Endothelial cell of umbilical vein (primary cell): ENCODE measurements around the gene OR5AC2. TPM values are rescaled to one million over a fixed set of nuclear protein-coding genes. Genes with fewer than 3 reads are reported as not detected.

Experiments used
- Bru-seq: library from RNA; stranded (reverse); fragments of 400-500 nt; gene quantifications from one replicate; lab custom pipeline; 2021; lab: Mats Ljungman, UMichigan
- BruChase-seq, 2 experiments: library from RNA; stranded (reverse); fragments of 400-500 nt; gene quantifications; one replicate each; lab custom pipeline; 2021; lab: Mats Ljungman, UMichigan
- BruUV-seq: library from RNA; stranded (reverse); fragments of 400-500 nt; replicated peaks from 2 replicates; lab custom pipeline; 2021; lab: Mats Ljungman, UMichigan
- CTCF ChIA-PET: fragments of 300-600, 350-600 bp; sonication (Branson Sonifier 250); formaldehyde crosslinking; loops from one replicate; lab custom pipeline; 2021; ENCODE audit warnings: antibody characterized with exemption, inconsistent platforms; lab: Charles Lee
- POLR2A ChIA-PET: fragments of 300-600, 350-600 bp; sonication (Branson Sonifier 250); formaldehyde crosslinking; loops from one replicate; lab custom pipeline; 2021; ENCODE audit warnings: antibody characterized with exemption, inconsistent platforms; lab: Charles Lee
- DNase-seq: peaks from one replicate; pipeline ENCODE4 v3.0.0-alpha.2; 2011; ENCODE audit warnings: low read depth, low spot score
- FAIRE-seq: peaks from 2 replicates; lab custom pipeline; 2011; peaks lifted over from hg19 to GRCh38; lab: Jason Lieb, UNC
- H2AFZ ChIP-seq: 2 replicates; pipeline ENCODE4 v1.6.0; 2012; ENCODE audit warnings: low read depth, low read length, control low read depth, inconsistent platforms
- H3K27ac ChIP-seq: 2 replicates; pipeline ENCODE4 v1.5.1; 2011; ENCODE audit warnings: low read depth, mild to moderate bottlenecking, control low read depth, low read length, moderate library complexity; ENCODE audit not compliant: insufficient read depth
- H3K27me3 ChIP-seq, 2 experiments: 2 replicates each; pipeline versions ENCODE4 v1.6.0 to v1.6.1; 2011; ENCODE audit warnings: low read length in 2 of 2, mixed read lengths in 1 of 2; ENCODE audit not compliant: control insufficient read depth in 2 of 2, insufficient read depth in 2 of 2
- H3K36me3 ChIP-seq, 2 experiments: 2 replicates in 1 of 2; 3 replicates in 1 of 2; pipeline ENCODE4 v1.5.1; 2011; ENCODE audit warnings: low read length in 2 of 2, mild to moderate bottlenecking in 1 of 2, moderate library complexity in 1 of 2; ENCODE audit not compliant: control insufficient read depth in 2 of 2, insufficient read depth in 2 of 2; ENCODE audit errors: extremely low read depth in 1 of 2
- H3K4me1 ChIP-seq: 3 replicates; pipeline ENCODE4 v1.5.1; 2011; ENCODE audit warnings: mild to moderate bottlenecking, low read length; ENCODE audit not compliant: control insufficient read depth, insufficient read depth; ENCODE audit errors: extremely low read depth
- H3K4me2 ChIP-seq: 2 replicates; pipeline ENCODE4 v1.6.1; 2011; ENCODE audit warnings: low read length, control low read depth, mixed read lengths; ENCODE audit not compliant: insufficient read depth
- H3K4me3 ChIP-seq, 3 experiments: fragments of 200-600 bp in 1 of 3; sonication (generic), shearing (Covaris generic) in 1 of 3; replicated peaks in 1 of 3; 2 replicates each; pipeline ENCODE4 v1.5.1; 2011 to 2016; ENCODE audit warnings: control low read depth in 3 of 3, low read length in 3 of 3, mild to moderate bottlenecking in 2 of 3, inconsistent platforms in 1 of 3, low read depth in 1 of 3, moderate library complexity in 1 of 3; ENCODE audit not compliant: insufficient read depth in 1 of 3
- H3K79me2 ChIP-seq: 2 replicates; pipeline ENCODE4 v1.6.0; 2012; ENCODE audit warnings: low read length, inconsistent platforms; ENCODE audit not compliant: control insufficient read depth, insufficient read depth
- H3K9ac ChIP-seq: replicated peaks from 2 replicates; pipeline ENCODE3; 2011; ENCODE audit warnings: low read length, control low read depth; ENCODE audit not compliant: insufficient read depth; ENCODE audit errors: extremely low read depth
- H3K9me1 ChIP-seq: replicated peaks from 3 replicates; pipeline ENCODE4 v1.6.0; 2011; ENCODE audit warnings: mild to moderate bottlenecking, low read length; ENCODE audit not compliant: control insufficient read depth, insufficient read depth; ENCODE audit errors: extremely low read depth
- H3K9me3 ChIP-seq: replicated peaks from 2 replicates; pipeline ENCODE4 v1.5.1; 2012; ENCODE audit warnings: low read length, inconsistent platforms; ENCODE audit not compliant: control insufficient read depth, insufficient read depth
- H4K20me1 ChIP-seq: replicated peaks from 2 replicates; pipeline ENCODE3; 2011; ENCODE audit warnings: mild to moderate bottlenecking, low read length; ENCODE audit not compliant: control insufficient read depth, insufficient read depth; ENCODE audit errors: extremely low read depth
- EZH2 ChIP-seq: IDR thresholded peaks from 2 replicates; pipeline ENCODE4 v1.6.1; 2012; ENCODE audit warnings: borderline replicate concordance, low read depth, mild to moderate bottlenecking, moderate library complexity, low read length, inconsistent platforms; ENCODE audit not compliant: severe bottlenecking
- FOS ChIP-seq: IDR thresholded peaks from 2 replicates; pipeline ENCODE4 v1.6.1; 2011; ENCODE audit warnings: mild to moderate bottlenecking, low read length, moderate library complexity, borderline replicate concordance; ENCODE audit not compliant: insufficient read depth
- GATA2 ChIP-seq: IDR thresholded peaks from 2 replicates; pipeline ENCODE4 v1.7.0; 2011; ENCODE audit warnings: low read depth, mild to moderate bottlenecking, moderate library complexity, mixed read lengths, low read length; ENCODE audit not compliant: insufficient read length, insufficient read depth
- JUN ChIP-seq: IDR thresholded peaks from 2 replicates; pipeline ENCODE4 v1.6.1; 2011; ENCODE audit warnings: borderline replicate concordance, low read depth; ENCODE audit not compliant: insufficient read length, insufficient read depth
- MYC ChIP-seq: IDR thresholded peaks from one replicate; pipeline ENCODE4 v1.6.1; 2011; ENCODE audit warnings: mild to moderate bottlenecking, low read depth, low read length
- POLR2A ChIP-seq: IDR thresholded peaks from 2 replicates; pipeline ENCODE4 v1.6.1; 2012; ENCODE audit warnings: low read depth, mild to moderate bottlenecking, control low read depth, low read length
- POLR2AphosphoS5 ChIP-seq: IDR thresholded peaks from 2 replicates; pipeline ENCODE4 v1.6.1; 2012; ENCODE audit warnings: low read depth, mild to moderate bottlenecking, control low read depth, low read length, moderate library complexity; ENCODE audit not compliant: insufficient read depth
- dilution Hi-C: fragments of 300-500 bp; cut with MboI; formaldehyde crosslinking; loops from one replicate; pipeline ENCODE4 v1.15.0; 2019; ENCODE audit warnings: low sequenced_read_pairs; ENCODE audit not compliant: extremely low pct_ligation_motif_present
- intact Hi-C: fragments of 100-400 bp; cut with micrococcal nuclease; formaldehyde crosslinking; loops from one replicate; pipeline ENCODE4 v1.10.0; 2022
- long read RNA-seq: library from polyadenylated mRNA; stranded (forward); transcript quantifications from one replicate; pipeline ENCODE4 v2.0.0, GENCODE V29; 2021
- polyA minus RNA-seq, 3 experiments: library from RNA; depleted of rRNA, polyadenylated mRNA; stranded (reverse); fragments of >200 nt; gene quantifications; 1 replicate in 1 of 3; 2 replicates in 2 of 3; pipeline ENCODE4 v1.2.3, GENCODE V29; 2011
- polyA plus RNA-seq, 4 experiments: library from polyadenylated mRNA; depleted of rRNA in 3 of 4; stranded (reverse) in 3 of 4; unstranded in 1 of 4; fragments of >200 nt; gene quantifications; 2 replicates each; pipeline versions ENCODE4 v1.2.1 to v1.2.3, GENCODE V29; 2011 to 2012; ENCODE audit warnings: missing spikeins in 1 of 4
- total RNA-seq: library from RNA; stranded (reverse); gene quantifications from 2 replicates; pipeline ENCODE4 v1.2.3, GENCODE V29; 2021
- TF ChIP-seq, protein P1 (sequence below), 2 donors: IDR thresholded peaks; 1 replicate in 1 of 2; 2 replicates in 1 of 2; pipeline ENCODE4 v1.5.1; 2011; ENCODE audit warnings: low read length in 2 of 2, mild to moderate bottlenecking in 2 of 2, moderate library complexity in 2 of 2, control low read depth in 1 of 2, inconsistent platforms in 1 of 2, low read depth in 1 of 2; ENCODE audit not compliant: insufficient read depth in 1 of 2; ENCODE audit errors: extremely low read depth in 1 of 2
- TF ChIP-seq, protein P2 (sequence below): IDR thresholded peaks from 2 replicates; pipeline ENCODE4 v1.6.1; 2011; ENCODE audit not compliant: insufficient read depth, insufficient read length

OR5AC2 gene, protein sequence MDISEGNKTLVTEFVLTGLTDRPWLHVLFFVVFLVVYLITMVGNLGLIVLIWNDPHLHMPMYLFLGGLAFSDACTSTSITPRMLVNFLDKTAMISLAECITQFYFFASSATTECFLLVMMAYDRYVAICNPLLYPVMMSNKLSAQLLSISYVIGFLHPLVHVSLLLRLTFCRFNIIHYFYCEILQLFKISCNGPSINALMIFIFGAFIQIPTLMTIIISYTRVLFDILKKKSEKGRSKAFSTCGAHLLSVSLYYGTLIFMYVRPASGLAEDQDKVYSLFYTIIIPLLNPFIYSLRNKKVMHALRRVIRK
- total RNA-seq (not detected in 2 replicates), polyA plus RNA-seq (not detected in 2 replicates), polyA minus RNA-seq (not detected in 2 replicates), Bru-seq, nascent RNA (not detected), BruChase-seq, experiment 1, labeled RNA remaining after a 6-hour chase (not detected), BruChase-seq, experiment 2, labeled RNA remaining after a 2-hour chase (not detected)
- polyA plus RNA-seq (2011; cell fraction: cytosol; rRNA removed): not detected in 2 replicates
- polyA plus RNA-seq (2011; cell fraction: nucleus; rRNA removed): not detected in 2 replicates
- polyA plus RNA-seq (2012): not detected in 2 replicates
- polyA minus RNA-seq (2011; cell fraction: cytosol; rRNA and poly(A)+ RNA removed): not detected
- not detected in 2 replicates for polyA minus RNA-seq (2011; cell fraction: nucleus; rRNA and poly(A)+ RNA removed)
- long read RNA-seq: 0 reads

DNA sequence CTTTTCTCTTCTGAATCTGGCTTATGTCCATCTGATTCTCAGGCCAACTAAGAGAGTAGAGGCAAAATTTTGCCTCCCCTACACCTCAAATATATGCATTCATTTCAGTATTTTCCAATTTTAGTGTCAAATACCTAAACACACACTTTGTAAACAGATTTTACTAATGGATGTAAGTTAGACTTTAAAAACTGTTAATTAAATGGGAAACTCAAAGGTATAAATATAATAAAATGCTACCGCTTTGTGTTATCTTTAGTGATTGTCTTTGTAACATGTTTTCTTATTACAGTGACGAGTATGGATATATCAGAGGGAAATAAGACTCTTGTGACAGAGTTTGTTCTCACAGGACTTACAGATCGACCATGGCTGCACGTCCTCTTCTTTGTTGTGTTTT lies at the start of gene OR5AC2:
OR5AC2 (plus strand) TSS at position 301 of the 400 bp plus-strand sequence; CDS start at position 301, 0 bp downstream.
- Histone ChIP-seq H3K4me1 (no peaks in the 10 kb centered on the region), H3K9me1 (no peaks in the 10 kb centered on the region), H3K4me3 (no peak within 1 kb of the TSS), H3K27me3 (no peaks in the 10 kb centered on the region), H3K9me3 (no peaks in the 10 kb centered on the region), H3K79me2 (no peaks in the 10 kb centered on the region), H3K36me3 (no peaks in the 10 kb centered on the region), H4K20me1 (no peaks in the 10 kb centered on the region), H3K4me2 (no peak within 1 kb of the TSS), H3K9ac (no peak within 1 kb of the TSS), H2AFZ (no peak within 1 kb of the TSS), H3K27ac (no peak within 1 kb of the TSS)
- no peak for FAIRE-seq
- BruUV-seq: no TSS peak
- ChIA-PET POLR2A (no interaction called here), CTCF (no interaction called here)
- dilution Hi-C loops (no loop called here), intact Hi-C loops (no loop called here)
- no peak for DNase-seq
- TF ChIP-seq, protein P1, sequence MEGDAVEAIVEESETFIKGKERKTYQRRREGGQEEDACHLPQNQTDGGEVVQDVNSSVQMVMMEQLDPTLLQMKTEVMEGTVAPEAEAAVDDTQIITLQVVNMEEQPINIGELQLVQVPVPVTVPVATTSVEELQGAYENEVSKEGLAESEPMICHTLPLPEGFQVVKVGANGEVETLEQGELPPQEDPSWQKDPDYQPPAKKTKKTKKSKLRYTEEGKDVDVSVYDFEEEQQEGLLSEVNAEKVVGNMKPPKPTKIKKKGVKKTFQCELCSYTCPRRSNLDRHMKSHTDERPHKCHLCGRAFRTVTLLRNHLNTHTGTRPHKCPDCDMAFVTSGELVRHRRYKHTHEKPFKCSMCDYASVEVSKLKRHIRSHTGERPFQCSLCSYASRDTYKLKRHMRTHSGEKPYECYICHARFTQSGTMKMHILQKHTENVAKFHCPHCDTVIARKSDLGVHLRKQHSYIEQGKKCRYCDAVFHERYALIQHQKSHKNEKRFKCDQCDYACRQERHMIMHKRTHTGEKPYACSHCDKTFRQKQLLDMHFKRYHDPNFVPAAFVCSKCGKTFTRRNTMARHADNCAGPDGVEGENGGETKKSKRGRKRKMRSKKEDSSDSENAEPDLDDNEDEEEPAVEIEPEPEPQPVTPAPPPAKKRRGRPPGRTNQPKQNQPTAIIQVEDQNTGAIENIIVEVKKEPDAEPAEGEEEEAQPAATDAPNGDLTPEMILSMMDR (IDR thresholded peaks at IDR 0.05; ENCODE audit: extremely low read depth in 1 of 2, insufficient read depth in 1 of 2, low read depth in 1 of 2, low read length in 2 of 2): no peak
- TF ChIP-seq FOS (no peak), POLR2AphosphoS5 (no peak), JUN (no peak), POLR2A (no peak), MYC (no peak), EZH2 (no peak), GATA2 (no peak)
- TF ChIP-seq, protein P2, sequence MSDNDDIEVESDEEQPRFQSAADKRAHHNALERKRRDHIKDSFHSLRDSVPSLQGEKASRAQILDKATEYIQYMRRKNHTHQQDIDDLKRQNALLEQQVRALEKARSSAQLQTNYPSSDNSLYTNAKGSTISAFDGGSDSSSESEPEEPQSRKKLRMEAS: no peak
